GM18507 (cell line): ENCODE results near the gene TERT.
"Not testable (repeated sequence)": the region's sequence is repeated elsewhere in the genome, so short reads cannot be mapped to it uniquely, and the experiment has no call there.

ENCODE experiments used
- DNase-seq: peaks from one replicate; pipeline ENCODE4 v3.0.0; 2011; ENCODE audit warnings: low read depth; ENCODE audit not compliant: insufficient read length; ENCODE audit errors: extremely low spot score
- FAIRE-seq: peaks from 2 replicates; lab custom pipeline; 2011; peaks lifted over from hg19 to GRCh38; lab: Jason Lieb, UNC

The TERT gene

GRCh38 chr5:1268056-1268455 is 26.8 kb downstream of the TERT start:
- DNase-seq = no peak
- no peak for FAIRE-seq

GRCh38 chr5:1267464-1267863 is 27.4 kb downstream of the TERT start:
- not testable (repeated sequence) for FAIRE-seq, DNase-seq

GRCh38 chr5:1266791-1267190 is 28.1 kb downstream of the TERT start:
- DNase-seq (no peak), FAIRE-seq (no peak)

GRCh38 chr5:1265461-1266455 is 29.1 kb downstream of the TERT start:
- DNase-seq (no peak), FAIRE-seq (no peak)

DNA sequence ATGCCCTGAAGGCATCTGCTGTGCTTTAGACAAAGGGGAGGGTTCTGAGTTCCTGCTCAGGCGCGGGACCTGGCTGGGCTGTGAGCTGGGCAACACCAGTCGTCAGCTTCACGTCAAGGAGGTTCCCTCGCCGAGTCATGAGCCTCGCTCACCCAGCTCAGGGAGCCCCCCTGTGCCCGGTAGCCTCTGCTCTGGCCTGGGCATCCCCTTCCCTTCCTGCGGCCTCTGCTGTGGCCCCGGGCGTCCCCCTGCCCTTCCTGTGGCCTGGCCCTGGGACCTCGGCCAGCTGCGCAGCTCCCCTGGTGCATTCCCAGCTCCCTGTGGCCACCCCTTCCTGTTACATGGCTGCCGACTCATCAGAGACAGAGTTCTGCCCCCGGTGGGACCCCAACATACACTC is 29.8 kb downstream of the TERT start:
- DNase-seq (no peak), FAIRE-seq (no peak)

DNA sequence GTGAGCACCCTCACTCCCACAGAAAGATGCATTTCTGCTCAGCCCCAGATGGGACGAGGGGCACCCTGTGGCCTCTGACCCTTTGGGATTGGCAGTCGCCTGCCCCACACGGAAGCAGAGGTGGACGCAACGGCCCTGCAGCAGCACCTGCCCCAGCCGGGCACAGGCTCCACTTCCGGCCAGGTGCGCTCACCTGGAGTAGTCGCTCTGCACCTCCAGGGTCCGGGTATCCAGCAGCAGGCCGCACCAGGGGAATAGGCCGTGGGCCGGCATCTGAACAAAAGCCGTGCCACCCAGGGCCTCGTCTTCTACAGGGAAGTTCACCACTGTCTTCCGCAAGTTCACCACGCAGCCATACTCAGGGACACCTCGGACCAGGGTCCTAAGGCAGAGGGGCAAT is 30.7 kb downstream of the TERT start:
- DNase-seq (no peak), FAIRE-seq (no peak)

- no peak for FAIRE-seq
- no peak for DNase-seq
Measured at GRCh38 chr5:1262381-1262780, 32.5 kb downstream of the TERT start.

GRCh38 chr5:1261643-1262042 is 33.2 kb downstream of the TERT start:
- no peak for DNase-seq
- no peak for FAIRE-seq

- DNase-seq (no peak), FAIRE-seq (no peak)
Measured at GRCh38 chr5:1259806-1260480, 34.9 kb downstream of the TERT start.

GRCh38 chr5:1257841-1258240 is 37.0 kb downstream of the TERT start:
- no peak for DNase-seq
- no peak for FAIRE-seq

DNA sequence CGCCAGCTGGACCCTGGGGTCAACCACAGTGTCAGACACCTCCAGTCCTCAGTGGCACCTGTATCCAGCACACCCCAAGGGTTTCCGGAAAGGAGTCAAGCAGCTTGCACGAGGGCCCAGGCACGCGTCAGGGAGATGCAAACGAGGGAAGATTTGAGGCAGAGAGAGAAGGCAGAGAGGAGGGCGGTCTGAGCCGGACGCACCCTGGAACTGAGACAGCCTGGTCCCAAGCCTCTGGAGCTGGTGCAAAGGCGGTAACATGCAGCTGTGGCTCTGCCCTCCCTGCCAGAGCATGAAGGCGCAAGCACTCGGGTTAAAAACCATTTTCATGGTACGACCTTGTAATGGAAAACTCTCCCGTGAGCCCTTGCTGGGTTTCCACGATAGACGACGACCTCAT is 37.5 kb downstream of the TERT start:
- no peak for FAIRE-seq
- DNase-seq = no peak

GRCh38 chr5:1256776-1257175 is 38.1 kb downstream of the TERT start:
- DNase-seq (no peak), FAIRE-seq (no peak)

GRCh38 chr5:1255081-1255561 is 39.7 kb downstream of the TERT start:
- DNase-seq (no peak), FAIRE-seq (no peak)

DNA sequence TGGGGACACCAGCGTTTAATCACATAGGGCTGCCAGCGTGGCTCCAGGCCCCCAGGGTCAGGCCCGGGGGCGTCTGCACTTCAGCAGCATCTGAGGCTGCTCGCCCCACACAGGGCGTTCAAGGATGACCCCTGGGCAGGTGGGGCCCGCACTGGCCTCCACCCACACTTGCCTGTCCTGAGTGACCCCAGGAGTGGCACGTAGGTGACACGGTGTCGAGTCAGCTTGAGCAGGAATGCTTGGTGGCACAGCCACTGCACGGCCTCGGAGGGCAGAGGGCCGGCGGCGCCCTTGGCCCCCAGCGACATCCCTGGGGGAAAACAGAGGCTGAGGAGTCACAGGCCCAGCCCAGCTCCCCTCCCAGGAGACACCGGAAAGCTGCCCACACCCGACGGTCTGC is 40.7 kb downstream of the TERT start:
- DNase-seq (no peak), FAIRE-seq (no peak)

- DNase-seq (no peak), FAIRE-seq (no peak)
Measured at GRCh38 chr5:1253456-1254105, 41.3 kb downstream of the TERT start.

- no peak for DNase-seq
- no peak for FAIRE-seq
Measured at GRCh38 chr5:1252681-1253080, 42.2 kb downstream of the TERT start.

DNA sequence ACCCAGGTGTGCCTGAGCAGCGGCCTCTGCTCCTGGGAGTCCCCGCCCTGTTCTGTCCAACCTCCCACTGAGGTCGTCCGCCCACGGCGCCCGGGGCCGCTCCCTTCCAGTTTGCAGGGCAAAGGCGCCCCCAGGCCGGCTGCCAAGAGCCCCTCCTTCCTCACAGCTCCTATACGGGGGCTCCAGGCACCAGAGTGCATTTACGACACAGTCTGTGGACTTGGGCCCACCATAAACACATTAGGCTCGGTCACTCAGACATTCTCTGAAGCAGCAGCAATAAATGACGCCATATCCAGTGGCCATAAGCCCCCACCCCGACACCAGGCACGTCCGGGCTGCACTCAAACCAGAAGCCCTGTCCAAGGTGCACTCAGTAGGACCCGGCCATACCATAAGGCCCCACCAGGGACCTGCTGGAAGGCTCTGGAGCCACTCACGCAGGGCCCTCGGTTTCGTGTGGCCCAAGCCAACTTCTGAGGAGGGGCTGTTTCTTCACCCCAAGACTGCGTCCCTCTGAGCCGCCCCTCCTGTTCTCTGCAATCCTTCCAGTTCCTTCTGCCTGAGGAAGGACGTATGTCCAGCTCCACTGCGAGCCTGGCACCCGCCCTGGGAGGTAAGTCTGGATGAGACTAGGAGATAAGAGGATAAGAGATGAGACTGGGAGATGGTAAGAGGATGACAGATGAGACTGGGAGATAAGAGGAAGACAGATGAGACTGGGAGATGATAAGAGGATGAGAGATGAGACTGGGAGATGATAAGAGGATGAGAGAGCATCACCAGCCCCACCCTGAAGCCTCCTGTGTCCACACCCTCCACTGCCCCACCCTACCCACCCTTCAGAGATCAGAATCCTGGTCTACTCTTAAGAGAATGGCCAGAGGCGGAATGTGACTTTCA is 42.9 kb downstream of the TERT start:
- DNase-seq (no peak), FAIRE-seq (no peak)

GRCh38 chr5:1249366-1250280 is 45.2 kb downstream of the TERT start:
- no peak for DNase-seq
- FAIRE-seq = no peak
